HCT116 (cell line): ENCODE data around the gene HPN. TPM values are rescaled to one million over a fixed set of nuclear protein-coding genes. Genes with fewer than 3 reads are reported as not detected.
"Not testable (repeated sequence)": the region's sequence is repeated elsewhere in the genome, so short reads cannot be mapped to it uniquely, and the experiment has no call there.

Experiments
- ATAC-seq: fragments of 200-7000 bp; cut with Tn5 transposase; 2 replicates; pipeline ENCODE4 v1.9.1; 2020; ENCODE audit warnings: mild to moderate bottlenecking, moderate library complexity
- BruUV-seq: library from RNA; stranded (reverse); fragments of 400-500 nt; replicated peaks from 2 replicates; lab custom pipeline; 2021; lab: Mats Ljungman, UMichigan
- CTCF ChIA-PET: fragments of 300-600 bp; sonication (Branson Sonifier 250); formaldehyde crosslinking; loops from one replicate; lab custom pipeline; 2021; ENCODE audit warnings: antibody characterized with exemption; lab: Charles Lee
- POLR2A ChIA-PET: fragments of 300-600, 350-600 bp; sonication (Branson Sonifier 250); formaldehyde crosslinking; loops from one replicate; lab custom pipeline; 2021; ENCODE audit warnings: antibody characterized with exemption; lab: Charles Lee
- RAD21 ChIA-PET, 2 experiments: fragments of 300-600 bp; sonication (Branson Sonifier 250); formaldehyde crosslinking; loops; one replicate each; lab custom pipeline; 2023; ENCODE audit warnings: low total read pairs in 2 of 2; ENCODE audit not compliant: uncharacterized antibody in 2 of 2, unreplicated experiment in 2 of 2, low non-redundant PET in 1 of 2; lab: Charles Lee
- DNase-seq: peaks from one replicate; pipeline ENCODE4 v3.0.0-alpha.2; 2010; ENCODE audit warnings: low read depth, low spot score
- H2AFZ ChIP-seq: fragments of 200-600 bp; shearing (Covaris generic), sonication (generic); 2 replicates; pipeline ENCODE4 v1.6.1; 2017; ENCODE audit warnings: low read depth, mixed run types, mixed read lengths, antibody characterized with exemption, low read length; ENCODE audit not compliant: poor library complexity, severe bottlenecking
- H3K27ac ChIP-seq: 2 replicates; pipeline ENCODE4 v1.5.1; 2012; ENCODE audit warnings: low read depth, low read length
- H3K27me3 ChIP-seq: fragments of 200-600 bp; sonication (generic); 2 replicates; pipeline ENCODE4 v1.6.1; 2016; ENCODE audit warnings: mixed run types, low read length, mixed read lengths; ENCODE audit not compliant: insufficient read depth
- H3K36me3 ChIP-seq, 2 experiments: fragments of 200-500 bp in 1 of 2; fragments of 200-600 bp in 1 of 2; sonication (Bioruptor generic) in 1 of 2; sonication (generic) in 1 of 2; 2 replicates each; pipeline versions ENCODE4 v1.5.1 to v1.6.1; 2014 to 2016; ENCODE audit warnings: low read length in 2 of 2, inconsistent platforms in 1 of 2, mixed read lengths in 1 of 2, mixed run types in 1 of 2; ENCODE audit not compliant: insufficient read depth in 2 of 2, control insufficient read depth in 1 of 2
- H3K4me1 ChIP-seq, 2 experiments: fragments of 200-600 bp in 1 of 2; sonication (generic) in 1 of 2; 2 replicates each; pipeline versions ENCODE4 v1.5.1 to v1.6.1; 2012 to 2017; ENCODE audit warnings: low read length in 2 of 2, inconsistent platforms in 1 of 2, mild to moderate bottlenecking in 1 of 2, mixed read lengths in 1 of 2, mixed run types in 1 of 2, moderate library complexity in 1 of 2; ENCODE audit not compliant: insufficient read depth in 2 of 2, control insufficient read depth in 1 of 2
- H3K4me2 ChIP-seq: fragments of 200-600 bp; sonication (generic); 2 replicates; pipeline ENCODE4 v1.6.1; 2017; ENCODE audit warnings: mixed run types, low read length, mixed read lengths
- H3K4me3 ChIP-seq, 2 experiments: fragments of 200-600 bp in 1 of 2; sonication (generic) in 1 of 2; replicated peaks in 1 of 2; 2 replicates each; pipeline ENCODE4 v1.5.1; 2011 to 2016; ENCODE audit warnings: low read length in 2 of 2, control low read depth in 1 of 2, low read depth in 1 of 2, mild to moderate bottlenecking in 1 of 2, mixed read lengths in 1 of 2, mixed run types in 1 of 2
- H3K79me2 ChIP-seq: fragments of 200-600 bp; sonication (generic); 2 replicates; pipeline ENCODE4 v1.6.1; 2017; ENCODE audit warnings: mild to moderate bottlenecking, mixed run types, low read length, moderate library complexity, mixed read lengths; ENCODE audit not compliant: insufficient read depth
- H3K9ac ChIP-seq: fragments of 200-600 bp; sonication (generic); 2 replicates; pipeline ENCODE4 v1.6.1; 2016; ENCODE audit warnings: low read length, mixed read lengths
- H3K9me2 ChIP-seq: fragments of 200-600 bp; sonication (generic), shearing (Covaris generic); 2 replicates; pipeline ENCODE4 v1.6.1; 2017; ENCODE audit warnings: mixed run types, mild to moderate bottlenecking, moderate library complexity; ENCODE audit not compliant: insufficient read depth
- H3K9me3 ChIP-seq, 2 experiments: fragments of 200-500 bp in 1 of 2; fragments of 200-600 bp in 1 of 2; sonication (Bioruptor generic) in 1 of 2; sonication (generic) in 1 of 2; 2 replicates each; pipeline ENCODE4 v1.6.1; 2014 to 2017; ENCODE audit warnings: low read length in 2 of 2, mixed read lengths in 2 of 2, inconsistent platforms in 1 of 2, low read depth in 1 of 2, mild to moderate bottlenecking in 1 of 2, mixed run types in 1 of 2, moderate library complexity in 1 of 2; ENCODE audit not compliant: control insufficient read depth in 1 of 2, insufficient read depth in 1 of 2
- H4K20me1 ChIP-seq: fragments of 200-600 bp; sonication (generic), shearing (Covaris generic); 2 replicates; pipeline ENCODE4 v1.6.1; 2017; ENCODE audit warnings: mixed run types, mild to moderate bottlenecking, moderate library complexity; ENCODE audit not compliant: insufficient read depth
- ATF3 ChIP-seq: IDR thresholded peaks from 2 replicates; pipeline ENCODE4 v1.6.1; 2012
- CBX3 ChIP-seq: IDR thresholded peaks from 2 replicates; pipeline ENCODE4 v1.6.1; 2012; ENCODE audit warnings: low read depth
- CTCF ChIP-seq, 3 experiments: fragments of 200-600 bp in 1 of 3; sonication (generic) in 1 of 3; IDR thresholded peaks in 2 of 3; conservative IDR thresholded peaks in 1 of 3; 2 replicates each; pipeline ENCODE4 v1.5.1; 2012 to 2017; ENCODE audit warnings: low read depth in 2 of 3, low read length in 2 of 3, antibody characterized with exemption in 1 of 3, borderline replicate concordance in 1 of 3, control low read depth in 1 of 3, mild to moderate bottlenecking in 1 of 3, mixed read lengths in 1 of 3, mixed run types in 1 of 3, moderate library complexity in 1 of 3; ENCODE audit not compliant: insufficient read depth in 1 of 3
- ELF1 ChIP-seq: IDR thresholded peaks from 2 replicates; pipeline ENCODE4 v1.6.1; 2012; ENCODE audit warnings: low read depth, borderline replicate concordance
- POLR2A ChIP-seq: IDR thresholded peaks from 2 replicates; pipeline ENCODE4 v1.7.0; 2011; ENCODE audit warnings: borderline replicate concordance; ENCODE audit not compliant: insufficient read depth, insufficient read length; ENCODE audit errors: extremely low read depth
- POLR2AphosphoS5 ChIP-seq: IDR thresholded peaks from 2 replicates; pipeline ENCODE4 v1.6.1; 2011; ENCODE audit warnings: mild to moderate bottlenecking, low read depth, low read length, moderate library complexity
- REST ChIP-seq: IDR thresholded peaks from 2 replicates; pipeline ENCODE4 v1.6.1; 2012; ENCODE audit warnings: low read depth
- TCF7L2 ChIP-seq: IDR thresholded peaks from 2 replicates; pipeline ENCODE4 v1.7.0; 2011; ENCODE audit warnings: borderline replicate concordance, inconsistent platforms; ENCODE audit not compliant: insufficient read depth, insufficient read length; ENCODE audit errors: extremely low read depth
- YY1 ChIP-seq: IDR thresholded peaks from 2 replicates; pipeline ENCODE4 v1.6.1; 2011; ENCODE audit warnings: low read length, low read depth, moderate library complexity, mild to moderate bottlenecking; ENCODE audit not compliant: insufficient replicate concordance; ENCODE audit errors: extremely low read depth
- ZBTB33 ChIP-seq: IDR thresholded peaks from 2 replicates; pipeline ENCODE4 v1.6.1; 2011; ENCODE audit warnings: mild to moderate bottlenecking, low read length, moderate library complexity; ENCODE audit not compliant: insufficient replicate concordance; ENCODE audit errors: extremely low read depth
- intact Hi-C: fragments of 100-400 bp; cut with micrococcal nuclease; formaldehyde crosslinking; loops from 2 replicates; pipeline ENCODE4 v1.10.0; 2022
- total RNA-seq: library from RNA; stranded (reverse); gene quantifications from one replicate; pipeline ENCODE4 v1.2.1, GENCODE V29; 2021; ENCODE audit not compliant: unreplicated experiment

The HPN gene
- total RNA-seq, 1 experiment from 2014 or later = 0.32 TPM

- H3K9ac ChIP-seq, H4K20me1 ChIP-seq, H3K27me3 ChIP-seq, CTCF ChIA-PET, RAD21 ChIA-PET, H3K9me2 ChIP-seq, H3K4me2 ChIP-seq, H2AFZ ChIP-seq, H3K4me3 ChIP-seq, intact Hi-C loops, POLR2A ChIA-PET, DNase-seq, BruUV-seq, ATAC-seq, H3K27ac ChIP-seq, H3K9me3 ChIP-seq: not testable (repeated sequence)
- Histone ChIP-seq H3K79me2 (peaks cover 44% of the 10 kb centered on the region), H3K36me3 (peaks cover 9 to 20% of the 10 kb centered on the region in 2 experiments; a peak in 3 of 4 replicates), H3K4me1 (peaks cover 5 to 10% of the 10 kb centered on the region in 2 experiments; a peak in 2 of 4 replicates)
Observed at GRCh38 chr19:35006007-35006341, 35.5 kb upstream of the HPN start.

- BruUV-seq = no TSS peak
- no peaks in the 10 kb centered on the region for H4K20me1 ChIP-seq
- DNase-seq (no peak), ATAC-seq (no peak)
- no peak overlapping the region for H3K27ac ChIP-seq
- ChIA-PET RAD21 (no interaction called here), CTCF (no interaction called here), POLR2A (no interaction called here)
- H3K9ac ChIP-seq = no peak overlapping the region
- H3K4me3 ChIP-seq = no peak overlapping the region
- H3K36me3 ChIP-seq = peaks cover 9 to 20% of the 10 kb centered on the region in 2 experiments; a peak in 3 of 4 replicates
- H3K4me1 ChIP-seq = peaks cover 2 to 5% of the 10 kb centered on the region in 2 experiments; a peak in 2 of 4 replicates
- H3K79me2 ChIP-seq = peaks cover 39% of the 10 kb centered on the region
- H2AFZ ChIP-seq = no peak overlapping the region
- no peaks in the 10 kb centered on the region for H3K27me3 ChIP-seq
- H3K9me2 ChIP-seq = no peaks in the 10 kb centered on the region
- intact Hi-C loops = no loop called here
- no peaks in the 10 kb centered on the region for H3K9me3 ChIP-seq
- no peak overlapping the region for H3K4me2 ChIP-seq
- TF ChIP-seq POLR2AphosphoS5 = no peak
- no peak for TF ChIP-seq REST
- TF ChIP-seq CBX3 = no peak
- TF ChIP-seq POLR2A = no peak
- TF ChIP-seq TCF7L2 = no peak
- no peak for TF ChIP-seq ATF3
- no peak for TF ChIP-seq CTCF (IDR thresholded peaks at IDR 0.05 in 2 of 3, conservative IDR thresholded peaks at IDR 0.05 in 1 of 3; ENCODE audit: borderline replicate concordance in 1 of 3, insufficient read depth in 1 of 3, low read depth in 2 of 3, low read length in 2 of 3)
- TF ChIP-seq ELF1 = no peak
- TF ChIP-seq ZBTB33 = no peak
- no peak for TF ChIP-seq YY1
Observed at GRCh38 chr19:35006342-35006998, 35.1 kb upstream of the HPN start.
